DOHH2 (cell line): Measurements from ENCODE around the gene TOP2A.

Experiments used
- H3F3A ChIP-seq: fragments of 200-600 bp; sonication (generic), shearing (Covaris generic); 2 replicates; pipeline ENCODE4 v1.6.0; 2016; ENCODE audit warnings: antibody characterized with exemption, mild to moderate bottlenecking; ENCODE audit not compliant: control insufficient read depth, insufficient read depth
- H3K27ac ChIP-seq: fragments of 200-600 bp; sonication (generic); 2 replicates; pipeline ENCODE4 v1.5.1; 2014; ENCODE audit warnings: low read depth, mild to moderate bottlenecking, low read length, moderate library complexity
- H3K27me3 ChIP-seq: fragments of 200-600 bp; sonication (generic); 2 replicates; pipeline ENCODE4 v1.6.1; 2014; ENCODE audit warnings: mild to moderate bottlenecking, low read length, mixed read lengths; ENCODE audit not compliant: control insufficient read depth
- H3K36me3 ChIP-seq: fragments of 200-600 bp; sonication (generic); 2 replicates; pipeline ENCODE4 v1.6.1; 2014; ENCODE audit warnings: mild to moderate bottlenecking, low read length, moderate library complexity, mixed read lengths; ENCODE audit not compliant: control insufficient read depth
- H3K4me1 ChIP-seq: fragments of 200-600 bp; sonication (generic); 2 replicates; pipeline ENCODE4 v1.6.1; 2014; ENCODE audit warnings: mild to moderate bottlenecking, low read length, mixed read lengths; ENCODE audit not compliant: control insufficient read depth
- H3K4me2 ChIP-seq: fragments of 200-600 bp; sonication (generic); 2 replicates; pipeline ENCODE4 v1.6.0; 2014; ENCODE audit warnings: mild to moderate bottlenecking, low read length, moderate library complexity
- H3K4me3 ChIP-seq: fragments of 200-600 bp; sonication (generic); 2 replicates; pipeline ENCODE4 v1.5.1; 2014; ENCODE audit warnings: mild to moderate bottlenecking, low read length, mixed read lengths
- H3K79me2 ChIP-seq: fragments of 200-600 bp; sonication (generic); 2 replicates; pipeline ENCODE4 v1.6.1; 2014; ENCODE audit warnings: mild to moderate bottlenecking, low read length, mixed read lengths; ENCODE audit not compliant: control insufficient read depth
- H3K9me2 ChIP-seq: fragments of 200-600 bp; sonication (generic); replicated peaks from 2 replicates; pipeline ENCODE4 v1.6.1; 2014; ENCODE audit warnings: mild to moderate bottlenecking, low read length, mixed read lengths; ENCODE audit not compliant: control insufficient read depth
- H3K9me3 ChIP-seq: fragments of 200-600 bp; sonication (generic); 2 replicates; pipeline ENCODE4 v1.6.1; 2014; ENCODE audit warnings: antibody characterized with exemption, low read length, mixed read lengths; ENCODE audit not compliant: control insufficient read depth, insufficient read depth
- H4K20me1 ChIP-seq: fragments of 200-600 bp; sonication (generic); 2 replicates; pipeline ENCODE4 v1.6.0; 2014; ENCODE audit warnings: low read depth, mild to moderate bottlenecking, antibody characterized with exemption, low read length, moderate library complexity; ENCODE audit not compliant: control insufficient read depth, insufficient read depth
- CTCF ChIP-seq: fragments of 200-600 bp; sonication (generic); IDR thresholded peaks from one replicate; pipeline ENCODE4 v1.5.1; 2014; ENCODE audit warnings: antibody characterized with exemption, mild to moderate bottlenecking, low read depth, low read length; ENCODE audit not compliant: poor library complexity, severe bottlenecking
- EZH2phosphoT487 ChIP-seq: fragments of 200-600 bp; sonication (generic); IDR thresholded peaks from 2 replicates; pipeline ENCODE4 v1.6.1; 2017; ENCODE audit warnings: borderline replicate concordance, mild to moderate bottlenecking, antibody characterized with exemption, low read length, moderate library complexity, mixed read lengths

Gene TOP2A

GRCh38 chr17:40464392-40464855 lies 46.7 kb upstream of the TOP2A start:
- no peaks in the 10 kb centered on the region for H3K9me2 ChIP-seq
- no peaks in the 10 kb centered on the region for H3F3A ChIP-seq
- H4K20me1 ChIP-seq, result no peaks in the 10 kb centered on the region
- H3K36me3 ChIP-seq, result no peaks in the 10 kb centered on the region
- H3K4me3 ChIP-seq, result no peak overlapping the region
- H3K79me2 ChIP-seq, result no peaks in the 10 kb centered on the region
- no peak overlapping the region for H3K27ac ChIP-seq
- no peaks in the 10 kb centered on the region for H3K9me3 ChIP-seq
- peaks cover 11% of the 10 kb centered on the region; the same call in 1 of the 2 replicates for H3K27me3 ChIP-seq
- H3K4me2 ChIP-seq, result no peak overlapping the region
- H3K4me1 ChIP-seq, result no peaks in the 10 kb centered on the region
- TF ChIP-seq CTCF, result no peak
- TF ChIP-seq EZH2phosphoT487, result no peak

- no peaks in the 10 kb centered on the region for H3K79me2 ChIP-seq
- peaks cover 11% of the 10 kb centered on the region; the same call in 1 of the 2 replicates for H3K27me3 ChIP-seq
- no peaks in the 10 kb centered on the region for H3F3A ChIP-seq
- H3K4me2 ChIP-seq, result no peak overlapping the region
- H3K36me3 ChIP-seq, result no peaks in the 10 kb centered on the region
- no peak overlapping the region for H3K4me3 ChIP-seq
- TF ChIP-seq CTCF, result no peak
- no peak for TF ChIP-seq EZH2phosphoT487
- no peaks in the 10 kb centered on the region for H4K20me1 ChIP-seq
- H3K27ac ChIP-seq, result no peak overlapping the region
- H3K4me1 ChIP-seq, result no peaks in the 10 kb centered on the region
- no peaks in the 10 kb centered on the region for H3K9me3 ChIP-seq
- no peaks in the 10 kb centered on the region for H3K9me2 ChIP-seq
These were observed 45.4 kb upstream of the TOP2A start for GRCh38 chr17:40463122-40463550.

GRCh38 chr17:40462343-40463121 lies 44.8 kb upstream of the TOP2A start:
- peaks cover 14% of the 10 kb centered on the region; the same call in 1 of the 2 replicates for H3K27me3 ChIP-seq
- no peaks in the 10 kb centered on the region for H3K36me3 ChIP-seq
- H3K79me2 ChIP-seq, result no peaks in the 10 kb centered on the region
- TF ChIP-seq EZH2phosphoT487 (no peak), CTCF (no peak)
- H3F3A ChIP-seq, result no peaks in the 10 kb centered on the region
- H3K4me3 ChIP-seq, result no peak overlapping the region
- H3K4me2 ChIP-seq, result no peak overlapping the region
- H4K20me1 ChIP-seq, result no peaks in the 10 kb centered on the region
- H3K9me2 ChIP-seq, result no peaks in the 10 kb centered on the region
- no peak overlapping the region for H3K27ac ChIP-seq
- H3K4me1 ChIP-seq, result no peaks in the 10 kb centered on the region
- no peaks in the 10 kb centered on the region for H3K9me3 ChIP-seq
